C4-2B (cell line): ENCODE data around the gene LMOD1.

Source experiments
- CTCF ChIP-seq: fragments of 450-650 bp; conservative IDR thresholded peaks from 2 replicates; pipeline ENCODE4 v1.5.1; 2017; ENCODE audit warnings: mild to moderate bottlenecking
- ZFX ChIP-seq: fragments of 450-650 bp; IDR thresholded peaks from 2 replicates; pipeline ENCODE4 v1.6.1; 2017

DNA sequence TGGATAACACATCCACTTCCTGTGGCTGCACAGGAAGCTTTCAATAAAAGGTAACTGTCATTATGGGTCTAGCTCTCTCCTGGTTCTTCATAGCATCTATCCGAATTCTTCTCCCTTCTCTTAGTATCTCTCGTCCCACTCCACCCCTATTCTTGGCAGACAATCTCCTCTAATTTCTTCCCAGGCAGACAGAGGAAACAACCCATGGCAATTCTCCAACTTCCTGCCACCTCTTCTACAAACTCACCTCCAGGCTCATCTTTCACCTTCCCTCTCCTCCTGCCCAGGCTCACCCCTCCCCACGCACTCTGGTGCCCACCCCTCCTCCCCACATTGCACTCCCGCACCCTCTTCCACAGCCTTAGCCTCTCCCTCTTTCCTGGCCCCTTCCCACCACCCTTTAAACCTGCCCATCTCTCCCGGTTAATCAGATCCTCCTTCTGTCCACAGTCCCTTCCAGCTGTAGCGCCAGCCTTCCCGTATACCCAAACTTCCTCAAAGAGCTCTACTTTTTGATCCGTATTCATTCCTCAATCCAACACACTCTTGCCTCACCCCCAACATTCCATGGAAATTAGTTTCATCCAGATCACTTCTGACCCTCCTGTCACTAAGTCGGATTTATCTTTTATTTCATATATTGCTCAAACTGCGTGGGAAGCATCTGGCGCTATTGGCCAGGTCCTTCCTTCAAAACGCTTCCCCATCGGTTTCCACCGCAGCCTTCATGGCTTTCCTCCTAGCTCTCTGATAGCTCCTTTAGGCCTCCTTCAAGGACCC lies 31.7 kb downstream of the LMOD1 start:
- TF ChIP-seq CTCF (no peak), ZFX (no peak)
